Measurements from ENCODE around the gene TNFAIP2. TPM values are rescaled to one million over a fixed set of nuclear protein-coding genes. Genes with fewer than 3 reads are reported as not detected.

Gene TNFAIP2
- total RNA-seq, 1 donor from 2014 or later, result 21.5 TPM

DNA sequence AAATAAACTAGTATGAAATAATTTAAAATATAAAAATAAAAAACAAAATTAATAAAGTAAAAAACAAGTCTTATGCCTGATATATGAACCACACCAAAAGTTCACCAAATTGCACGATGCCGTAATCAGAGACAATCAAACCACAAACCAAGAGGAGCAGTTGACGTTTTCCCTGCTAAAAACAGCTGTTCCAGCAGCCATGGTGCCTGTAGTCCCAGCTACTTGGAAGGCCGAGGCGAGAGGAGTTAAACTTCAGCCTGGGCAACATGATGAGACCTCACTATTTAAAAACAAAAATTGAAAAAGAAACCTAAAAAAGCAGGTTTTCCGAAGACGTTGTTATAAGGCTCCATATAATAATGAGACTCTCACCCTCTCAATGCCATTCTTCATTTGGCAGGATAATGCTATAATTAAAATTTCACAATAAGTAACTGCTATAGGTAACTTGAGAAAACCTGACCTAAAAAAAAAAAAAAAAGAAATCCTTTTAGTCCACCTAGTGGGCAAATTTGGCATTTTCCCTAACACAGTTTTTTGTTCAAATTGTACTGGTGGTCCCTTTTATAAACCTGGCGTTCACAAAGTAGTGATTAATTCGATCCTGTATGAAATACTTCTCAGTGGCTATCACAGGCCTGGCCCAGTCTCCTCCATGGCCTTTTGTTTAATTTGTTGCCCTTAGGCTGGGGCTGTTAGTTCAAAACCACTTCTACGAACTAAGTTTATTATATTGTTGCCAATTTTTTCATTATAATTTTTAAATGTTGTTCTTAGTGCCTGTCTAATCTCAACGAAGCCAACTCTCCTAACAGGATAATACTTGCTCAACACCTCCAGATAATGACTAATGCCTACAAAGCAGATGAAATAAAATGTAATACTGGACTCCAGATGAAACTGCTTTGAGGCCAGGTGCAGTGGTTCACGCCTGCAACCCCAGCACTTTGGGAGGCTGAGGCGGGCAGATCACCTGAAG, 62.1 kb downstream of the TNFAIP2 start:
- peak; percentile 87 for TF ChIP-seq CTCF (conservative IDR thresholded peaks at IDR 0.05)
- peaks cover 32% of the 10 kb centered on the region for H3K27me3 Mint-ChIP-seq
- peaks cover 23% of the 10 kb centered on the region for H3K4me1 Mint-ChIP-seq (ENCODE audit: unreplicated experiment)
- H3K27ac Mint-ChIP-seq, result no peak overlapping the region
- H3K4me3 Mint-ChIP-seq, result no peak overlapping the region
- H3K36me3 Mint-ChIP-seq, result peaks cover 1% of the 10 kb centered on the region
- peaks cover 3% of the 10 kb centered on the region for H3K9me3 Mint-ChIP-seq
- no peak for DNase-seq (ENCODE audit: extremely low spot score, unreplicated experiment)

DNA sequence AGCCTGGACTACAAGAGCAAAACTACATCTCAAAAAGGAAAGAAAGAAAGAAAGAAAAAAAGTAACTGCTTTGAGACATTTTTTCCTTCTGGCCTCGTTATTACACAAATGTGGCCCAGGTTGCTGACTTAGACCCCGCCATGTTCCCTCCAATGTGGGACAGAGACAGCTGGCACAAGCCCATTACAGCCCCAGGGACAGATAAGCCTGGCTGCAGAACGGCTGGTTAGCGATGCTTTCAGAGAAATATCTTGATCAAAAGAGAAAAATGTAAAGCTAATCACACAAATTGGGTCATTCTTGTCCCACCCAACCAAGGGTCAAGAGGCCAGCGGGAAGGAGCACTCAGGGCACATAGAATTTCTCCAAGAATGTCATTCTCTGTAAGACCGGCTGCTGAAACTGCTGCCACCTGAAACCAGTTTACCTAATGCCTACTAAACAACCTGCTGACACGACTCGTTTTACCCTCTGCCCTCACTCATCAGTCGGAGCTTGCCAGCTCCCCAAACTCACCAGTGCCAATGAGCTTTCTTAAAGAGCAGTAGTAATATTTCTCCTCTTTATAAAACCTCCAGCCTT, 63.1 kb downstream of the TNFAIP2 start:
- H3K27me3 Mint-ChIP-seq, result peaks cover 37% of the 10 kb centered on the region
- H3K36me3 Mint-ChIP-seq, result peaks cover 4% of the 10 kb centered on the region
- H3K4me3 Mint-ChIP-seq, result peak overlapping the region; percentile 17
- no peak for DNase-seq (ENCODE audit: extremely low spot score, unreplicated experiment)
- peaks cover 6% of the 10 kb centered on the region for H3K9me3 Mint-ChIP-seq
- H3K4me1 Mint-ChIP-seq (ENCODE audit: unreplicated experiment), result peaks cover 23% of the 10 kb centered on the region
- TF ChIP-seq CTCF (conservative IDR thresholded peaks at IDR 0.05), result no peak
- H3K27ac Mint-ChIP-seq, result no peak overlapping the region

Other genes starting within 250 kb of the TNFAIP2 start
- 18.3 and 51.7 TPM in 2 replicates for gene AMN, start 200.8 kb upstream of the TNFAIP2 start, total RNA-seq (ENCODE audit: low replicate concordance)
- gene CDC42BPB, start 65.9 kb upstream of the TNFAIP2 start, total RNA-seq (ENCODE audit: low replicate concordance), result 83.6 and 88.6 TPM in 2 replicates
- not detected in 2 replicates for gene LBHD2, start 39.3 kb upstream of the TNFAIP2 start, total RNA-seq (ENCODE audit: low replicate concordance)
- 4.0 and 4.1 TPM in 2 replicates for gene EXOC3L4, start 28.7 kb upstream of the TNFAIP2 start, total RNA-seq (ENCODE audit: low replicate concordance)
- 327 and 340 TPM in 2 replicates for gene EIF5, start 210.8 kb downstream of the TNFAIP2 start, total RNA-seq (ENCODE audit: low replicate concordance)